GM12878 (cell line): ENCODE data around the gene MUL1.

Experiments
- CHD2 ChIP-seq: IDR thresholded peaks from 2 replicates; pipeline ENCODE4 v1.6.1; 2011; ENCODE audit warnings: low read depth, low read length, improper control_type of control experiment, borderline replicate concordance
- GABPA ChIP-seq: IDR thresholded peaks from 2 replicates; pipeline ENCODE4 v1.6.1; 2014; ENCODE audit warnings: antibody characterized with exemption, low read depth, mild to moderate bottlenecking, inconsistent platforms
- JUND ChIP-seq: IDR thresholded peaks from 2 replicates; pipeline ENCODE4 v1.6.1; 2012; ENCODE audit warnings: low read depth, mild to moderate bottlenecking, low read length, improper control_type of control experiment, moderate library complexity
- PAX5 ChIP-seq: IDR thresholded peaks from 2 replicates; pipeline ENCODE4 v1.6.1; 2011; ENCODE audit warnings: low read depth, low read length, borderline replicate concordance
- SIX5 ChIP-seq: IDR thresholded peaks from 2 replicates; pipeline ENCODE4 v1.6.1; 2011; ENCODE audit warnings: mild to moderate bottlenecking, low read depth, low read length, moderate library complexity; ENCODE audit not compliant: severe bottlenecking
- SPI1 ChIP-seq: IDR thresholded peaks from 2 replicates; pipeline ENCODE4 v1.6.1; 2011; ENCODE audit warnings: low read depth, mild to moderate bottlenecking, low read length, moderate library complexity, borderline replicate concordance; ENCODE audit not compliant: insufficient read depth
- SRF ChIP-seq, 2 experiments: IDR thresholded peaks; 2 replicates each; pipeline ENCODE4 v1.6.1; 2011; ENCODE audit warnings: low read depth in 2 of 2, low read length in 2 of 2, mild to moderate bottlenecking in 1 of 2, moderate library complexity in 1 of 2
- SUZ12 ChIP-seq: fragments of 200-600 bp; sonication (generic); IDR thresholded peaks from one replicate; pipeline ENCODE4 v1.6.1; 2018; ENCODE audit warnings: antibody characterized with exemption, mild to moderate bottlenecking; ENCODE audit not compliant: unreplicated experiment
- TF ChIP-seq, protein P1 (sequence below), 3 experiments: IDR thresholded peaks in 2 of 3; conservative IDR thresholded peaks in 1 of 3; 2 replicates each; pipeline ENCODE4 v1.5.1; 2011; ENCODE audit warnings: low read depth in 3 of 3, low read length in 3 of 3, mild to moderate bottlenecking in 3 of 3, control low read depth in 2 of 3, moderate library complexity in 2 of 3, inconsistent platforms in 1 of 3, mixed read lengths in 1 of 3; ENCODE audit not compliant: control insufficient read depth in 2 of 3, insufficient read depth in 1 of 3; ENCODE audit errors: extremely low read depth in 1 of 3
- TF ChIP-seq, protein P2 (sequence below): fragments of 150-350 bp; IDR thresholded peaks from 2 replicates; pipeline ENCODE4 v1.6.1; 2016; ENCODE audit warnings: low read depth, low read length

DNA sequence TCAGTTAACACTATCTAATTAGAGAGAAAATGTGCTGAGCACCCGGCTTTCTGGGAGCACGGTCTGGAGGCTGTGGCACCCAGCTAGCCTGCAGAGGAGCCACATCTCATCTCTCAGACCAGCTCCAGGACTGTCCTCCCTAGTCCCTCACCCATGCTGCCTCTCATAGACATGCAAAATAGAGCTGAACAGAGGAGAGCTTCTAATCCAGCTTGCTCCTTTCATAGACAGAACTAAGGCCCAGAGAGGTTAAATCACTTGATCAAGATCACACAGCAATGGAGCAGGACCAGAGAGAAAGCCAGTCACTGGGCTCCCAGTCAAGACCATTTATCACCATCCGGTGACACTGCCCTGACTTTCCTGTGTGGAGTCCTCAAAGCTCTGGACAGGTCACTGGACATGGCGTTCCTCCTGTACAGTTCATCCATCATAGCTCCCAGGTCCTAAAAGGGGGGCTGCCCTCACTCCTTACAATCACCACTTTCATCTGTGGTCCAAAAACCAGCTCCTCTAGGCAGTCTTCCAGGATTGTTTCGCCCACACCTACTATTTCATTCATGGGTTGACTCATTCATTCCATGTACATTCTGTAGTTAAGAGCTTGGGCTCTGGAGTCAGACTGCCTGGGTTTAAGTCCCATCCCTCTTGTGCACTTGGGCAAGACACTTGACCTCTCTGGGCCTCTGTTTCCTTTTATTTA lies 13.2 kb downstream of the MUL1 start:
- no peak for TF ChIP-seq SRF (IDR thresholded peaks at IDR 0.05; ENCODE audit: low read depth in 2 of 2, low read length in 2 of 2)
- no peak for TF ChIP-seq CHD2
- no peak for TF ChIP-seq SUZ12
- TF ChIP-seq GABPA = no peak
- TF ChIP-seq SIX5 = no peak
- no peak for TF ChIP-seq JUND
- no peak for TF ChIP-seq PAX5
- TF ChIP-seq, protein P1, sequence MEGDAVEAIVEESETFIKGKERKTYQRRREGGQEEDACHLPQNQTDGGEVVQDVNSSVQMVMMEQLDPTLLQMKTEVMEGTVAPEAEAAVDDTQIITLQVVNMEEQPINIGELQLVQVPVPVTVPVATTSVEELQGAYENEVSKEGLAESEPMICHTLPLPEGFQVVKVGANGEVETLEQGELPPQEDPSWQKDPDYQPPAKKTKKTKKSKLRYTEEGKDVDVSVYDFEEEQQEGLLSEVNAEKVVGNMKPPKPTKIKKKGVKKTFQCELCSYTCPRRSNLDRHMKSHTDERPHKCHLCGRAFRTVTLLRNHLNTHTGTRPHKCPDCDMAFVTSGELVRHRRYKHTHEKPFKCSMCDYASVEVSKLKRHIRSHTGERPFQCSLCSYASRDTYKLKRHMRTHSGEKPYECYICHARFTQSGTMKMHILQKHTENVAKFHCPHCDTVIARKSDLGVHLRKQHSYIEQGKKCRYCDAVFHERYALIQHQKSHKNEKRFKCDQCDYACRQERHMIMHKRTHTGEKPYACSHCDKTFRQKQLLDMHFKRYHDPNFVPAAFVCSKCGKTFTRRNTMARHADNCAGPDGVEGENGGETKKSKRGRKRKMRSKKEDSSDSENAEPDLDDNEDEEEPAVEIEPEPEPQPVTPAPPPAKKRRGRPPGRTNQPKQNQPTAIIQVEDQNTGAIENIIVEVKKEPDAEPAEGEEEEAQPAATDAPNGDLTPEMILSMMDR (IDR thresholded peaks at IDR 0.05 in 2 of 3, conservative IDR thresholded peaks at IDR 0.05 in 1 of 3; ENCODE audit: control insufficient read depth in 2 of 3, extremely low read depth in 1 of 3, insufficient read depth in 1 of 3, low read depth in 3 of 3, low read length in 3 of 3) = no peak
- no peak for TF ChIP-seq SPI1
- TF ChIP-seq, protein P2, sequence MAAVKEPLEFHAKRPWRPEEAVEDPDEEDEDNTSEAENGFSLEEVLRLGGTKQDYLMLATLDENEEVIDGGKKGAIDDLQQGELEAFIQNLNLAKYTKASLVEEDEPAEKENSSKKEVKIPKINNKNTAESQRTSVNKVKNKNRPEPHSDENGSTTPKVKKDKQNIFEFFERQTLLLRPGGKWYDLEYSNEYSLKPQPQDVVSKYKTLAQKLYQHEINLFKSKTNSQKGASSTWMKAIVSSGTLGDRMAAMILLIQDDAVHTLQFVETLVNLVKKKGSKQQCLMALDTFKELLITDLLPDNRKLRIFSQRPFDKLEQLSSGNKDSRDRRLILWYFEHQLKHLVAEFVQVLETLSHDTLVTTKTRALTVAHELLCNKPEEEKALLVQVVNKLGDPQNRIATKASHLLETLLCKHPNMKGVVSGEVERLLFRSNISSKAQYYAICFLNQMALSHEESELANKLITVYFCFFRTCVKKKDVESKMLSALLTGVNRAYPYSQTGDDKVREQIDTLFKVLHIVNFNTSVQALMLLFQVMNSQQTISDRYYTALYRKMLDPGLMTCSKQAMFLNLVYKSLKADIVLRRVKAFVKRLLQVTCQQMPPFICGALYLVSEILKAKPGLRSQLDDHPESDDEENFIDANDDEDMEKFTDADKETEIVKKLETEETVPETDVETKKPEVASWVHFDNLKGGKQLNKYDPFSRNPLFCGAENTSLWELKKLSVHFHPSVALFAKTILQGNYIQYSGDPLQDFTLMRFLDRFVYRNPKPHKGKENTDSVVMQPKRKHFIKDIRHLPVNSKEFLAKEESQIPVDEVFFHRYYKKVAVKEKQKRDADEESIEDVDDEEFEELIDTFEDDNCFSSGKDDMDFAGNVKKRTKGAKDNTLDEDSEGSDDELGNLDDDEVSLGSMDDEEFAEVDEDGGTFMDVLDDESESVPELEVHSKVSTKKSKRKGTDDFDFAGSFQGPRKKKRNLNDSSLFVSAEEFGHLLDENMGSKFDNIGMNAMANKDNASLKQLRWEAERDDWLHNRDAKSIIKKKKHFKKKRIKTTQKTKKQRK = no peak
